Measurements from ENCODE around the gene RAMP1.
A peak's percentile ranks its signal among the peaks of the same experiment; 100 is the strongest.

The RAMP1 gene

DNA sequence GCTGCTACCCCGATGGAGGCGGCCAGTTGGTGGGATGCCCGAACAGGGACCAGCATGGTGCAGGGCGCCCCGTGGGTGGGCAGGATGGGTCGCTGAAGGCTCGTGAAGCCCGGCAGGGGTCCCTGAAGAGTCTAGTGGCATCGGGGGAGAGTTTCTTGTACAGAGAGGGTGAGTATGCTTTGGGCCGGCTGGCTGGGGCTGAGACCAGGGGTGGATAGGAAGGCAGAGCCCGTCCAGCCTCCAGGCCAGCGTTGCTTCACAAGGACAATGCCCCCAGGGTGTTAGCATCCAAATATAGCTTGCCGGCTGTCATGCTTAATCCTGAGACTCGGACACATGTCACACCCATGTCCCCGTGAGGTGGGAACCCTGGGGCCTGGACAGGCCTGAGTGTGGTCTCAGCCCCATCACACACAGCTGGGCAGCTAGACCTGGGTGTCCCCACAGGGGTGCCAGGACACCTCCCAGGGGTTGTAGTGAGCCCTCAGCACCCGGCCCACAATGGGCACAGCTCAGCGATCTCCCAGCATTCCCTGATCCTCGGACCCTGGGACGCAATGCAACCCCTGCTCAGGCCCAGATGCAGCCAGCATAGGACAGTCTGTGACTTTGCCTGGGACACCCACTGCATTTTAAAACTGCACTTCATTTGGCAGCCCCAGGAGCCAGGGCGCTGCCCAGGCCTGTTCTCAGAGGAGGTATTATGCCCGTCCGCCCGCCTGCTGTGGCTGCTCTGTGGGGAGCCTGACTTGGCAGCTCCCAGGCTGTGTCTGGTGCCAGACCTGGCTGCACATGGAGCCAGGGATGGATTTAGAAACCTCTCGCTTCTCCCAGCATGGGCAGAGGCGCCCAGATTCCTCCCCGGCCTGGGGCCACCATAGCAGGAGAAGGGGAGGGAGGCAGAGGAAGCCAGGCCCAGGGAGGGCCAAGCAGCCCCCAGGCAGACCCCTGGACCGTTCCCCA lies 36.4 kb downstream of the RAMP1 start:
- no peak for DNase-seq

DNA sequence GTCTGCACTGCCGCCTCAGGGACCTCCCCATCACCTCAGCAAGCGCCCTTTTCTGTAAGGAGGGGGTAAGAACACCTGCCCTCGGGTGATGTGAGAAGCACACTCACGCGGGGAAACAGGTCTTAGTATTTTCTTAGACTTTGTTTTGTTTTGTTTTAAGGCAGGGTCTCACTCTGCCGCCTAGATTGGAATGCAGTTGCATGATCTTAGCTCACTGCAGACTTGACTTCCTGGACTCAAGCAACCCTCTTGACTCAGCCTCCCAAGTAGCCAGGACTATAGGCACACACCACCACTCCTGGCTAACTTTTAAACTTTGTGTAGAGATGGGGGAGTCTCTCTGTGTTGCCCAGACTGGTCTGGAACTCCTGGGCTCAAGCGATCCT lies 37.1 kb downstream of the RAMP1 start:
- DNase-seq = no peak

DNA sequence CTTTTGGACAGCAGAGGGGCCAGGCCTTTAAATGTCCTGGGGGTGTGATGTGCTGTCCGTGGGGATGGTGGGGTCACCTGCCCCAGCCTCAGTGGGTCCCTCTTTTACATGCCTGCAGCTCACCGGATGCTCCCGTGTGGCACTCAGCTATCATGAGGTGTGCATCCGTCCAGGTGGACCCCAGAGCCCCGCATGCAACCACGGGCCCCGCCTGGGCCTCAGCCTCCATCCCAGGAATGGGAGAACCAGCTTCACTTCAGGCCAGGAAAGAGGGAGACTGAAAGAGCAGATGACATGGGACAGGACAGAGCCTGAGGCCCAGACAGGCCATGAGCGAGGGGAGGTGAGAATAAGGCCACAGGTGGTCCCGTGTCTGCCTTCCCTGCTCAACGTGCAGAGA lies 37.5 kb downstream of the RAMP1 start:
- DNase-seq = no peak

DNA sequence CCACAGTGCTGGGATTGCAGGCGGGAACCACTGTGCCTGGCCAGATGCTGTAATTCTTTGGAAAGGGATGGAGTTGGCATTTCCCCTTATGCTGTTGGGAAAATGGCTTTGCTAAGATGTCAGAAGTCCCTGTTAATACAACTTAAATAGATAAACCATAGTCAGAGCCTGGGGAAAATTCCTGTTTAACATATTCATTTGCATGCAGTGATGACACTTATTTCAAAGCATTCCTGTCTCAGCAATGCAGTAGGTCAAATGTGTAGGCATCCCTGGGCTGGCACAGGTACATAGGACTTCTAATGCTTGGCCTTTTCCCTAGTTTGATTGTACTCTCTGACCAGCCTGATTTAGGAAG lies 38.6 kb downstream of the RAMP1 start:
- DNase-seq = no peak

DNA sequence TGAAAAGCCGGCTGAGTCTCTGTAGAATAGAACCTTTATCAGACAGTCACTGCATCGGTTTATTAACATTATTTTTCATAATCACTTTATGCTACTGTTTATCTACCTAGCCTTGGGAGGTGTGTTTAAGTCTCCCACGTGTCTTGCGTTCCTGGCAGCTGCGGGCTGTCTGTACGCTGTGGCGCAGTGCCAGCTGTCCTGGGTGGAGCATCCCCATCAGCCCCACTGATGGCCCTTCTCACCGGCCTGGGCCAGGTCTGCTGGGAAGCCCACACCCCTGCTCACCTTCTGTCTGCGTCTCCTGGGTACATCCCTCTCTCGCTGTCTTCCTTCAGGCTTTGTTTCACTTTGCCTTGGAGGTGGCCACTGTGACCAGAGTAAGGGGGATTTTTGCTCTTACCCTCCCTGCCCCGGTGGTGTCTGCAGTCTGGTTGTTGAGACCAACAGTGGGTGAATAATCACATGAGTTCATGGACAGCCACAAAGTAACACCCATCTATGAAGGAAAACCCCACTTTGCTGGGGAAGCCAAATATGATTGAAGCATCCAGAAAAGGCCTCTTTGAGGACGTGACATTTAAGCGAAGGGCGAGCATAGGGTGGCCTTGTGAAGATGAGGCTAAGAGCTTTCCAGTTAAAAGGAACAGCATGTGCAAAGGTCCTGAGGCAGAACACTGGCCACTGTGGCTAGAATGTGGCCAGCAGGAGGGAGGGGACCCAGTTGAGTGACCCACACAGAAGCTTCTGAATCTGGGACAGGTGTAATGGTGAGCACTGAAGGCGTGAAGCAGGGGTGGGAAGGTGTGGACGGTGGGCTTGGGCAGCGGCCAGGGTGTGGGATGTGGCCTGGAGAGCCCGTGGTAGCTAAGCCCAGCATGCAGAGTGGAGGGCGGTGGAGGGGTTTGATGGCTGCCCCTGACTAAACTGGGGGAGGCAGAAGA lies 41.7 kb downstream of the RAMP1 start:
- peak; percentile 47 for DNase-seq

DNA sequence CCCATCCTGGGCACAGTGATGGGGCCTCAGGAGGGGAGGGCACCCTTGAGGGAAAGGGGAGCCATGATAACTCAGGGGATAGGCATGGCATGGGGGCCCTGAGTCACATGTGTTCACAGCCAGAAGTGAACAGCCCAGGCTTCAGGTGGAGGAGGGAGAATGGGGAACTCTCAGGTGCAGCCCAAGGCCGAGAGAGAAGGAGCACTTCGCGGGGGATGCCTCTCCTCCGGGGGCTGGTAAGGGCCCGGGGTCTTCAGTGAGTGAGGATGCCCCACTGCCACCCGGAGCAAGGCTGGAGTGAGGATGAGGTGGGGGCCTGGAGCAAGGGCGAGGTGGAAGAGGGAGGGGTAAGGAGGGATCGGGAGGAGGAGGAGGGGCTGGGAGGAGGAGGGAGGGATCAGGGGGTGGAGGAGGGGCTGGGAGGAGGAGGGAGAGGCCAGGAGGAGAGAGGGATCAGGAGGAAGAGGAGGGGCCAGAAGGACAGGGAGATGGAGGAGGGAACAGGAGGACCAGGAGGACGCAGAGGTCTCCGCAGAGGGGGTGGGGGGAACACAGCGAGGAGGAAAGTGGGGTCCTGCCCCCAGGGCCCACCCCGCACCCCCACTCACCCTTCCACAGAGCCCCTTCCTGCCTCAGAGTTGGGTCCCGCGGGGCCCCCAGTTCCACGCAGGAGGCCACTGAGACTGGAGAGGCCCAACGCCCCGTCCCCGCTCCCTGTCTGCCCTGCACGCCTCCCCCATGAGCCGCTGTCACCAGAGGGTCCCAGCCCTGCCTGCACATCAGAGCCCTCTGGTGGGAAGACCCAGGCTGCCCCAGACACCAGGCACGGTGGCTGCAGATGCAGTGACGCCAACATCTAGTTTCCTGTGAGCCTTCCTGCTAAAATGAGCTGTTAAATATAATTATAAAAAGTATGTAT lies 42.8 kb downstream of the RAMP1 start:
- DNase-seq = peak; percentile 58

DNA sequence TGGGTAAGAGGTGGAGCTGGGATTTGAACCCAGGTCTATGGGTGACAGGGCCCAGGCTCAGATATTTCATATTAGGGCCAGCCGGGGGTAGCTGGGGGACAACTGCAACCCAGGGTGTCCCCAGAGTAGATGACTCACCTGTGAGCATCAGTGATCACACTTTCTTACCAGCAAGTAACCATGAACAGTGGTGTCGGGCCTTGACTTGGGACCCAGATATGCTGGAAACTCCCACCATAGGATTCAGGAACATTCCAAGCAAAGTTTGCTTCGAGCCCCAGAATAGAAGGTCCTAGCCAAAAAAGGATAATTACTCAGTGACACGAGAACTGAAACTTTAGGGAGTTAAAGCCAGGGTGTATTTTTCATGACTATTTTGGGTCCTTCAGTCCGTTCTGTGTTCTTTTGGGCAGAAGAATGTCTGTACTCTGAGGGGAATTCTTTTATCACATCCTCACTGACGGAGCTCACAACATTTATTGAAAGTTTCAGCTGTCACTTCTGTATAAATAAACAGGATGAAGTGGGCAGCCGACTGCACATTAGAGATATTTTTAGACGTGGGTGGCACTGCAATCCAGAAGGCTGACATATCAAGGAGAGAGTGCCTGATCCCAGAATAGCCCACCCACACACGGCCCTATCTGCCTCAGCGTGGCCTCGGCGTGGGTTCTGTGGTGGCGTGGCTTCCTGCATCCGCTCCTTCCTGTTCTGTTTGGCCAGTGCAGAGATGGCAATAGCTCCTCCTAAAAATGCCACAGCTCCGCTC lies 45.6 kb downstream of the RAMP1 start:
- peak; percentile 22 for DNase-seq

DNA sequence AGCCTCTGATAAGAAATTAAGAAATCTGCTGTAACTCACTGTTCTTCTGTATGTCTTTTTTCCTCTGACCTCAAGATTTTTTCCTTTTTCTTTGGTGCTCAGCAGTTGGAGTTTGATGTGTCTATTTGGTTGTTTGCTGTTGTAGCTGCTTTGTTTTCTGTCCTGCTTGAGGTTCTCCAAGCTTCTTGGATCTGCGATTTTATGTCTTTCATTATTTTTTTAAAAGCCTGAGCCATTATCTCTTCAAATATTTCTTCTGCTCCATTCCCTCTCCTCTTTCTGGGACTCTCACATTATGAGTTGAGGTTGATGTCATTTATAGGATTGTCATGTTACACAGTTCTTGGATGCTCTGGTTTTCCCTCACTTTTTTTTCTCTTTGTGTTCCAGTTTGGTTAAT lies 47.7 kb downstream of the RAMP1 start:
- DNase-seq = no peak

DNA sequence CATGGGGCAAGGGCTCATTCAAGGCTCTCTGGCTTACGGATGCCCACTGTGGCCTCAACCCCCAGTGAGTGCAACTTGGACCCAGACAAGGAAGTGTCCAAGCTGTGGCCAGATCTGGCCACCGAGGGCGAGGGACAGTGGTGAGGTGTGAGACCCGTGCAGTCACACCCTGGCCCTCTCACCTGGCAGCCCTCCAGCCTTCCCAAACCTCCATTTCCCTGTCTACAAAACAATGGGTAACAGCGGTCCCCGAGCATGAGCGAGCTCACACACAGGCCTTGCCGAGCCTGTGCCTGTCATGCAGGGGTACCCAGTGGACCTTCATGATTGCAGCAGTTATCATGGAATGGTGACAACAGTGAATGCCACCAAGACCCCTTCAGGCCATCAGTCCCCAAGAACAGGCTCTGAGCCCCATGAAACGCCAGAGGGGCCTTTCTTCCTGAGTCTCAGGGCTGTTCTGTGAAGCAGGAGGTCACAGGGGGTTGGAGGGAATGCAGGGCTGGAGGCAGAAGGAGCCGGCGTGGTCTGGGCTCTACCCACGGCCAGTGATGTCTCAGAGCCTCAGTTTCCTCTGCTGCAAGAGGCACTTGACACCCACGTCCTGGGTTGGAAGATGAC lies 49.8 kb downstream of the RAMP1 start:
- DNase-seq = no peak

DNA sequence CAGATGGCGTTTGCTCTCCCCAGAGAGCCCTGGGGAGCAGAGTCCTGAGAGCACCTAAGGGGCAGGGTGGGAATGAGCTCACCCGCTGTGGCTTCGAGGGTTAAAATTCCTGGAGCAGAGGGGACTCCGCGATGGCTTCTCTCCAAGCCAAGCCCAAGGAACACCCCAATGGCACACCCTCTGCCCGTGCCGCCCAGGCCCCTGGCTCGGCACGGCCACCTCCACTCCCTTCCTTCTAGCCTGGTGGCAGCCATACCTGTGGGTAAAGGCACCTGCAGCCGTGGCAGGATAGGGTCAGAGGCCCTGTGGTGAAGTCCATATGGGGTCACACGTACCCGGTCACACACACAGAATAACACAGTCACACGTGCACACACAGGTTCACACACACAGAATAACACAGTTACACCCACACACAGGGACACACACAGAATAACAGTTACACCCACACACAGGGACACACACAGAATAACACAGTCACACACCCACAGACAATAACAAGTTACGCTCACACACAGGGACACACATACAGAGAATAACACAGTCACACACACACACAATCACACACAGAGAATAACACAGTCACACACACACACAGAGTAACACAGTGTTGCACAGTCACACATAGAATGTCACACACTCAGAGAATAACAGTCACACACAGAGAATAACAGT lies 50.5 kb downstream of the RAMP1 start:
- DNase-seq = no peak

DNA sequence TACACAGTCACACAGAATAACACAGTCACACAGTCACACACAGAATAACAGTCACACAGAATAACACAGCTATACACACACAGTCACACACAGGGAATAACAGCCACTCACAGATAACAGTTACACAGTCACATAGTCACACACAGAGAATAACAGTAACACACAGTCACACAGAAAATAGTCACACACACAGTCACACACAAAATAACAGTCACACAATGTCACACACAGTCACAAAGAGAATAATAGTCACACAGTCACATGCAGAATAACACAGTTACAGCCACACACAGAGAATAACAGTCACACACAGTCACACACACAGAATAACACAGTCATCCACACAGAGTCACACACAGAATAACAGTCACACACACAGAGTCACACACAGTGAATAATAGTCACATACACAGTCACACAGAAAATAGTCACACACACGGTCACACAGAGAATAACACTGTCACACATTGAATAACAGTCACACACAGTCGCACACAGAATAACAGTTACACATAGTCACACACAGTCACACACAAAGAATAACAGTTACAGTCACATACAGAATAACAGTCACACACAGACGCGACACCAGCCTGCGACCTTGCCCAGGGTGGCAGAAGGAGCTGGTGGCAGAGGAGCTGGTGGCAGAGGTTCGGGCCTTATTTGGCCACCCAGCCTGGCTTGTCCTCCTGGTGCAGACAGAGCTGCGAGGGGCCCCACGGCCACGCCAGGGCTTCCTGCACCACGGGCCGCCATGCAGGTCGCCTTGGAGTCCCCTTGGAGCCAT lies 51.3 kb downstream of the RAMP1 start:
- no peak for DNase-seq

DNA sequence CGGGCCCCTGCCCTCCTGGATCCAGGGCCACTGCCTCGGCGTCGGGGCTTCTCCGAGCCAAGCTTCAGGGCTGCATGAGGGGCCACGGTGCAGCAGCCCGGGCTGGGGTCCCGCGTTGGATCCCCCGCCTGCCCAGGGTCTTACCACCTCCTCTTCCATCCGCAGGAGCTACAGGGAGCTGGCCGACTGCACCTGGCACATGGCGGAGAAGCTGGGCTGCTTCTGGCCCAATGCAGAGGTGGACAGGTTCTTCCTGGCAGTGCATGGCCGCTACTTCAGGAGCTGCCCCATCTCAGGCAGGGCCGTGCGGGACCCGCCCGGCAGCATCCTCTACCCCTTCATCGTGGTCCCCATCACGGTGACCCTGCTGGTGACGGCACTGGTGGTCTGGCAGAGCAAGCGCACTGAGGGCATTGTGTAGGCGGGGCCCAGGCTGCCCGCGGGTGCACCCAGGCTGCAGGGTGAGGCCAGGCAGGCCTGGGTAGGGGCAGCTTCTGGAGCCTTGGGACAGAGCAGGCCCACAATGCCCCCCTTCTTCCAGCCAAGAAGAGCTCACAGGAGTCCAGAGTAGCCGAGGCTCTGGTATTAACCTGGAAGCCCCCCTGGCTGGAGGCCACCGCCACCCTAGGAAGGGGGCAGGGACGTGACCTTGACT lies 52.1 kb downstream of the RAMP1 start:
- no peak for DNase-seq

DNA sequence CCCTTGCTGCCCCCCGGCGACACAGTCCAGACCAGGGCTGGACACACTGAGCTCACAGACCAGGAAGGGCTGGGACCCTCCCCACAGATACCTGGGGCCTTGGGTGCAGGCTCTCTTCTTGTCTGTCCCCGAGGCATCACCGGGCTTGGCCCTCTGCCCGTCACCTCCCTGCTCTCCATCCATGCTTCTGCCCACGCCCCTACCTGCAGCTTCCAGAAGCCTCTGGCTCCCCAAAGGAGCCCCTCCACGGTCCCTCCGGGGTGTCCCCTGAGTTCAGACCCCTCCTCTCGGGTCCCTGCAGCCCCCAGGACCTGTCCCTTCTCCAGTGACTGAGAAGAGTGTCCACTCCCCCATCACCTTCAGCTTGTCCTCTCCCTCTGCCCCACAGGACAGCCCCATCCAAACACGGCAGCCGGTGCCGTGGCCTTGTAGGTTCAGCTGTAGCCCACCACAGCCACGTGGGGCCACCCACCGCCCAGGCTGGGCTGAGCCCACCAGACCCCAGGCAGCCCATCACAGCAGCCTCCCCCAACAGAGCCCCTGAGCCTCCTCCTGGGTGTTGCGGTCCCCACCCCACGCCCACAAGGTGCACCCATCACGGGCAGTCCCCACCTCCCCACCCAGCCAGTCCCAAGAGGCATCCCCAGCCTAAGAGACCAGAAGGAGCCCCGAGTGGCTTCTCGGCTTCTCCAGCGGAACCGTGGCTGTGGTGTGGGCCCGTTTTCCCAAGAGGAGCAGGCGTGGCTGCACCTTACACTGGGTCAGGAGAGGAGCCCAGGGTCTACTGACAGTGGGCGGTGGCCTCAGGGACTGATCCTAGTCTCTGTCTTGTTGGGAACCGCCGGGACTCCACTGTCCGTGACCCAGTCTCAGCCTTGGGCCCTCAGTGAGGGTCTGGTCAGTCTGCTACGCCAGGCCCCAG lies 53.1 kb downstream of the RAMP1 start:
- DNase-seq = no peak

DNA sequence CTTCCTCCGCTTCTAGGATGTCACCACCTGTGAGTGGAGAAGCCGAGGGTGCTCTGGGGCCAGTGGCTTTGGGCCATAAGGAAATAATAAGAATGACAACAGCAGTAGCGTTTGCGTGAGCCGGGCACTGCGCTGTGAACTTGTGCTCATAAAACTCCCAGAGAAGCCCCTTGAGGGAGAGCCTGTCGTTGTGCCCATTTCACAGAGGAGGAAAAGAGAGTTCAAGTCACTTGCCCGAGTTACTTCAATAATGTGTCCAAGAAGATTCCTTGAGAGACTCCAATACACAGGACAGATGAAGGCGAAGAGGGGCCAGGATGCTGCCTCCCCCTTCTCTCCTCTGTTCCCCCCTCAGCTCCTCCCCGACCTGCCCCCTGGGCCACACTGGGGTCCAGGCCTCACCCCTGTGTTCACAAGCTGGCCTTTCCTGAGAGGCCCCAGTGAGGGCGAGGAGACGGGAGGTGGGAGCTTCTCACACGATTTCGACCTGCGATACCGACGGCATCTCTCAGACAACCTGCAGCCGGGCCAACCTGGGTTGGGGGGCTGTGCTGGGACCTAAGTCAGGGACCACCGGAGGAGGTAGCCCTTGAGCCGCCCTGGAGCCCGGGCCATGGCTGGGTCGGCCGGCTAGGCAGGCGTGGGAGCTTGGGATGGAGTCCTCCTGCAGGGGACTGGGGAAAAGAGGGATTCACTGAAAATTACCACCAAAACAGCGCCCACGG lies 53.9 kb downstream of the RAMP1 start:
- DNase-seq = no peak

DNA sequence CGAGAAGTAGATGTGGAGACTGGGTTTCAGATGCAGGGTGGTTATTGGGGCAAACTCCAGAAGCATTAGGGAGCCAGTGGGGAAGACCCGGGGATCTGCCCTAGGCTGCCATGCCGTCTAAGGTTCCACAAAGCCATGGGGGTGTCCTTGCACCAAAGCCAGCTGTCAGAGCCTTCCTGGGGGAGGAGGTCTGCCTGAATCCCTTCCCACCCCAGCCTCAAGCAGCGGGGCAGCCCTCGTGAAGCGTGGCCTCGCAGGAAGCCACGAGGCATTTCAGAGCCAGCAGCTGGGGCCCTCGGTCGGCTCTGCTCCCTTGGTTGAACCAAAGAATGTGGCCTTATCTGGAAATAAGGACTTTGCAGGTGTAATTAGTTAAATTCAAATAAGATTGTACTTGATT lies 56.2 kb downstream of the RAMP1 start:
- no peak for DNase-seq

DNA sequence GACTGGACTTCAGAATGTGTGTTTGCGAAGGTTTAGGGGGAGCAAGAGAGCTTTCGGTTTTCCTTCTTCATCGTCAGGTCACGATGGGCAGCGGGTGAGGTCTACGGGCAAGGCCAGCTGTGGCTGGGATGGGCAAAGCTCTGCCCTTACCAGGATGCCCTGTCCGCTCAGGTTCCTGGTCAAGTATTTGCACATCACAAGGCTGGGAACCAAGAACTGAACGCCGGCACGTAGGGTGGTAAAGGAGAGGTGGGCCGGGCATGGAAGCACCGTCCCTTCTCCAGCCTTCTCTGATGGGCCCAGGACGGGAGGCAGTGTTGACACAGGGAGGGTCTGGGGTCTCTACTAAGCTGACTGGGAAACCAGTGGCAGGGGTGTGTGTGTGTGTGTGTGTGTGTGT lies 56.9 kb downstream of the RAMP1 start:
- no peak for DNase-seq

DNA sequence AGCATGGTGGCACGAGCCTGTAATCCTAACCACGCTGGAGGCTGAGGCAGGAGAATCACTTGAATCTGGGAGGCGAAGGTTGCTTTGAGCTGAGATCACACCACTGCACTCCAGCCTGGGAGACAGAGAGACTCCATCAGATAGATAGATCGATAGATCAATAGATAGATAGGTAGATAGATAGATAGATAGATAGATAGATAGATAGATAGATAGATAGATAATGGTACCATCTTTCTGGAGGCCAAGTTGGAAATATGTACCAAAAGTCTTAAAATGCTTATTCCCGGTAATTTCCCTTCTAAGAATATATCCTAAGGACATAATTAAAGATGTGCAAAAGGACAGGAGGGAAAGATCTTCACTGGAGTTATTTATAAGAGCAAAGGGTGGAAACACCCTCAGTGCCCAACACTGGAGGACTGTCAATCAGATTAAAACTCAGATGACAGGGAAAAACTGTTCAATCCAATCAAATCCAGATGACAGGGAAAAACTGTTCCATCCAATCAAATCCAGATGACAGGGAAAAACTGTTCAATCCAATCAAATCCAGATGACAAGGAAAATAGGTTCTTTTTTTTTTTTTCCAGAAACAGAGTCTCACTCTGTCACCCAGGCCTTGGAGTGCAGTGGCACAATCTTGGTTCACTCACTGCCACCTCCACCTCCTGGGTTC lies 58.4 kb downstream of the RAMP1 start:
- no peak for DNase-seq
